ENCODE data around the gene LZTFL1.

Gene LZTFL1

DNA sequence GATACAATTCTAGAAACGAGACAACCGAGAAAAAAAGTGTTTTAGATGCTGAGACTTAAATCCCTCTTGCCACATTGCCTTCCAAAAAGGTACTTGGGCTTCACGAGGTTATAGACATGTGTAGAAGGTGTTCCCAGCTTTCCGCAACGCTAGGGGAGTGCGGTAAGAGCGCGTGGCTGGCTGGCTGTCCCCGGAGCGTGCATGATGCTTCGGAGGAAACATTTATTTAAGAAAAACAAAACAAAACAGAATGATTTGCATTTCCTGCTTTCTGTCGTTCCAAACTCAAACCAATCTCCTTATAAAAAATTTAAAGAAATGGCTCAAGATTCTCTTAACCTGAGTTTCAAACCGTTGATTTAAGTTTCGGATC, 46.4 kb downstream of the LZTFL1 start:
- Histone ChIP-seq H3K27me3 (ENCODE audit: insufficient read depth, low read length) (peaks cover 91% of the 10 kb centered on the region), H3K79me2 (ENCODE audit: control insufficient read depth, insufficient read depth, low read length, unreplicated experiment) (no peaks in the 10 kb centered on the region), H2AFZ (ENCODE audit: low read length, unreplicated experiment) (no peak overlapping the region), H3K4me1 (ENCODE audit: control insufficient read depth, insufficient read depth, low read length, unreplicated experiment) (no peaks in the 10 kb centered on the region), H3K36me3 (ENCODE audit: insufficient read depth, low read length) (no peaks in the 10 kb centered on the region), H3K27ac (ENCODE audit: low read depth, low read length) (no peak overlapping the region), H3K4me3 (ENCODE audit: low read depth, low read length) (peak overlapping the region; percentile 51; the same call in 1 of the 2 replicates)

DNA sequence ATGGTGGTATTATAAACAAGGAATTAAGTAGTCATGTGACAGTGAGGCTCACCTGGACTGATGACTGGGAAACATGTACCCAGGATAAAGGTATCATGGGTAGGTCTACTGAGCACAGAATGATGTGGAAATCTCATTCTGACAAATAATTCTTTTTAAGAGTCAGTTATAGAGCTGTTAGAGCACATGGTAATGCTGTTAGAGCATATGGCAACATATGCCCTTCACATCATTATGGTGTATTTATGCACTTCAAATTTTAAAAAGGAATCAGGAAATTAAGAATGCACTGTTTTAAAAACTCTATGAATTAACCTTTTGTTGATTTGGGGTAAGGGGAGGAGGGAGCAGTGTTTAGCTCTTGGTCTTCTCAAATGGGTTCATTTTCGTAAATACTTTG, 47.3 kb downstream of the LZTFL1 start:
- no peak overlapping the region for H3K27ac ChIP-seq (ENCODE audit: low read depth, low read length)
- peaks cover 99% of the 10 kb centered on the region for H3K27me3 ChIP-seq (ENCODE audit: insufficient read depth, low read length)

DNA sequence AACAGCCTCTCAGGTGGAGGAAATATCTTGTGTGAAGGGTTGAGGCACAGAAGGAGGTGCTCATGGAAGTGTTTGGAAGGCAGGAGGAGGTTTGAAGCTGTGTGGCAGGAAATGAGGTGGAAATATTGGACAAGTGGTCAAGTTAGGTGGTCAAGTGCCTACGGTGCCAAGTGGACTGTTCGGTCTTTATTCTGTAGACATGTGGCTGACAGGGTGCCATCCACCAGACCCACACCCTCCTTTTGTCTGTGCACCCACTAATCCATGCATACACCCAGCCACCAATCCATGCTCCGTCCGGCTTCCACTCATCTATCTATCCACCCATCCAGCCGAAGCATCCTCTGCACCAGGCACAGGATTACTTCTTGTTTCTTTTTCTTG, 47.8 kb downstream of the LZTFL1 start:
- peaks cover 98% of the 10 kb centered on the region for H3K27me3 ChIP-seq (ENCODE audit: insufficient read depth, low read length)

More for the DNA sequence above, 47.3 kb downstream of the LZTFL1 start:
- Histone ChIP-seq H3K36me3 (ENCODE audit: insufficient read depth, low read length) (no peaks in the 10 kb centered on the region), H3K4me1 (ENCODE audit: control insufficient read depth, insufficient read depth, low read length, unreplicated experiment) (no peaks in the 10 kb centered on the region), H3K4me3 (ENCODE audit: low read depth, low read length) (no peak overlapping the region), H3K79me2 (ENCODE audit: control insufficient read depth, insufficient read depth, low read length, unreplicated experiment) (no peaks in the 10 kb centered on the region), H2AFZ (ENCODE audit: low read length, unreplicated experiment) (no peak overlapping the region)

DNA sequence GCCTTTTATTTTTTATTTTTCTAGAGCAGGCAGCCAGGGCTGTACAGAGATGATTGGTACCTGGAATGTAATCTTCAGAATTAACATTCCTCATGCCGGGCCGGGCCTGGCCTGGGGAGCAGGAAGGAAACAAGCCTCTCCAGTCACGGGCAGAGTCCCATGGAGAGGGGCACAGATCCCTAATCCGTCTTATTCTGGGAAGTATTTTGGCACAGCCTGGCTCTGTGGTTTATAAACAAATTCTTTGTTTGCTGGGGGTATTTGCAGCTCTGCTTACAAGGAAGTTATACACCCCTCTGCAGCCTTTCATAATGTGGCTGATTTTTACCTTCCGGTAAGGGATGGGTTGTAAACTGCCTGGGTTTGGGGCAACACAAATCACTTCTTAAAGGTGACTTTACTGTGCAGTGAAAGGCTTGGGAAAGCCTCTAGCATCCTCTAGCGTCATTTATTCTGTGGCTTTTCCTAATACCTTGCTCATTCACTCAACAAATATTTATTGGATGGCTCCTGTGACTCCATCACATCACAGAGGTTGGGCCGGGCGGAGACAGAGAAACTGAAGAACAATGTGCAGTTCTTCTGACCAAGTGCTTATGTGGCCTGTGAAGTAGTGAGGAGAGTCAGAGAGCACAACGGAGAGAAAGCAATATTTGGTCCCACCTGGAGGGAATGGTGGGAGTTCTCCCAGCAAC, 48.3 kb downstream of the LZTFL1 start:
- H3K4me1 ChIP-seq (ENCODE audit: control insufficient read depth, insufficient read depth, low read length, unreplicated experiment), result no peaks in the 10 kb centered on the region
- H3K79me2 ChIP-seq (ENCODE audit: control insufficient read depth, insufficient read depth, low read length, unreplicated experiment), result no peaks in the 10 kb centered on the region
- peaks cover 98% of the 10 kb centered on the region for H3K27me3 ChIP-seq (ENCODE audit: insufficient read depth, low read length)
- no peak overlapping the region for H2AFZ ChIP-seq (ENCODE audit: low read length, unreplicated experiment)
- no peak overlapping the region for H3K4me3 ChIP-seq (ENCODE audit: low read depth, low read length)
- no peak overlapping the region for H3K27ac ChIP-seq (ENCODE audit: low read depth, low read length)
- no peaks in the 10 kb centered on the region for H3K36me3 ChIP-seq (ENCODE audit: insufficient read depth, low read length)

More for the DNA sequence above, 47.8 kb downstream of the LZTFL1 start:
- no peak overlapping the region for H3K27ac ChIP-seq (ENCODE audit: low read depth, low read length)
- H3K36me3 ChIP-seq (ENCODE audit: insufficient read depth, low read length), result no peaks in the 10 kb centered on the region
- H3K4me1 ChIP-seq (ENCODE audit: control insufficient read depth, insufficient read depth, low read length, unreplicated experiment), result no peaks in the 10 kb centered on the region
- no peak overlapping the region for H2AFZ ChIP-seq (ENCODE audit: low read length, unreplicated experiment)
- H3K79me2 ChIP-seq (ENCODE audit: control insufficient read depth, insufficient read depth, low read length, unreplicated experiment), result no peaks in the 10 kb centered on the region
- no peak overlapping the region for H3K4me3 ChIP-seq (ENCODE audit: low read depth, low read length)

DNA sequence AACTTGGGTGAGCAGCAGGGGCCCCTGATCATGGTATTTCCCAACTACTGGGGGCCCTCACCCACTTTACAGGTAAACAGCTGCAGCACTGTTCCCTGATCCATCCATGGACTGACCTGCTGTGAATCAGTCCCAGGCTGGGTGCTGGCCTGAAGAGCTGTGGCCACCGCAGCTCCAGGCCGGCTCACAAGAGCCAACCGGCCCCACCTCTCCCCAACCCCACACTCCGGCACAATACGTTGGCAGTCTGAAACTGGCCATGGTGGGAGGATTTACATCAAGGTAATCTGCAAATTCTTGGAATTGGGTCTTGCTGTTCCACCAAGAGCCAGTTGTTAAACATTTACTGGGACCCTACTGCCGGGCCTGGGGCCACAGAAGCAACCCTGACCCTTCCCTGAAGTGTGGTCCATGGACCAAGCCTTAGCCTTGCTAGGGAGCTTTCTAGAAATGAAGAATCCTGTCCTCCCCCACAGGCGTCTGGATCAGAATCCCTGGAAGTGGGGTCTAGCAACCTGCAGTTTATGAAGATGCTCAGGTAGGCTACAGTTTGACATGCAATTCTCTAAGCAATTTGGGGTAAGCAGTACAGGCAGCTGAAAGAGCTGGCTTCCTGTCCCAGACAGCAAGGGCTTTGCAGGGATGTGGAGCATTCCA, 49.3 kb downstream of the LZTFL1 start:
- no peak overlapping the region for H2AFZ ChIP-seq (ENCODE audit: low read length, unreplicated experiment)
- no peak overlapping the region for H3K27ac ChIP-seq (ENCODE audit: low read depth, low read length)
- H3K27me3 ChIP-seq (ENCODE audit: insufficient read depth, low read length), result peaks cover 98% of the 10 kb centered on the region

DNA sequence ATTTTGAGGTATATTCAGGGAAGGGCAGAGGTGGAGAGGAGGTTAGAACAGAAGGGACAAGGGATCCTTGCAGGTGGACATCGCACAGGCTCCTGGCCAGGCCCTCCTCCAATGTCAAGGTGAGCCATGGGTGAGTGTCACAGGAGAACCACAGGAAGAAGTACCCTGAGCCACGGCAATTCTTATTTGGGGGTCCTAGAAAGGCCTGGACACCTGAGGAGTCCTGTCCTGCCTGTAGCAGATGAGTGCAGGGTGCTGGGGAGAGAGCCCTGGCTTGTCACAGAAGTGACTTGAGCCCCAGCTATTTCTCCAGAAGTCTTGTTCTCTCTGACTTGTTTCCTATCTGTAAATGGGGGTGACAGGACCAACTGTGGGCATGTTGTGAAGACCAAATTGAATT, 49.9 kb downstream of the LZTFL1 start:
- H3K4me1 ChIP-seq (ENCODE audit: control insufficient read depth, insufficient read depth, low read length, unreplicated experiment), result no peaks in the 10 kb centered on the region
- H3K27me3 ChIP-seq (ENCODE audit: insufficient read depth, low read length), result peaks cover 98% of the 10 kb centered on the region
- no peak overlapping the region for H3K4me3 ChIP-seq (ENCODE audit: low read depth, low read length)
- no peaks in the 10 kb centered on the region for H3K36me3 ChIP-seq (ENCODE audit: insufficient read depth, low read length)
- no peak overlapping the region for H3K27ac ChIP-seq (ENCODE audit: low read depth, low read length)
- no peak overlapping the region for H2AFZ ChIP-seq (ENCODE audit: low read length, unreplicated experiment)
- H3K79me2 ChIP-seq (ENCODE audit: control insufficient read depth, insufficient read depth, low read length, unreplicated experiment), result no peaks in the 10 kb centered on the region

More for the DNA sequence above, 49.3 kb downstream of the LZTFL1 start:
- H3K79me2 ChIP-seq (ENCODE audit: control insufficient read depth, insufficient read depth, low read length, unreplicated experiment), result no peaks in the 10 kb centered on the region
- no peaks in the 10 kb centered on the region for H3K4me1 ChIP-seq (ENCODE audit: control insufficient read depth, insufficient read depth, low read length, unreplicated experiment)
- H3K4me3 ChIP-seq (ENCODE audit: low read depth, low read length), result no peak overlapping the region
- no peaks in the 10 kb centered on the region for H3K36me3 ChIP-seq (ENCODE audit: insufficient read depth, low read length)

DNA sequence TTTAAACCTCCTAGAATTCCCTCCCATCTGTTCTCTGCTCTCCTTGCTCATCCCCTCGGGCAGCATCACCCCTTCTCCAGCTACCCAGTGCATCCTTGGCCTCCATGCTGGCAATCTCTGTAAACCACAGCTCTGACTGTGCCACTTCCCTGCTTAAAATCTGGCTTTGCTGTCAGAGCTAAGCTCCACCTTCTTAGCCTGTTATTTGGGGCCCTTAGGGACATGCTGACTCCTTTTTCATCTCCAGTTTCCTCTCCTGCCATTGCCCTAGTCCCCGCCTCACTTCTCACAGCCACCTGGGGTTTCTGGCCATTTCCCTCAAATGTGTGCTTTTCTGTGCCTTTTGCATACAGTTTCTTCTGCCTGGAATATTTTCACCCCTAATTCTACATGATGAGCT, 51.3 kb downstream of the LZTFL1 start:
- Histone ChIP-seq H3K27me3 (ENCODE audit: insufficient read depth, low read length) (peaks cover 91% of the 10 kb centered on the region), H3K27ac (ENCODE audit: low read depth, low read length) (no peak overlapping the region), H3K4me3 (ENCODE audit: low read depth, low read length) (no peak overlapping the region), H2AFZ (ENCODE audit: low read length, unreplicated experiment) (no peak overlapping the region), H3K79me2 (ENCODE audit: control insufficient read depth, insufficient read depth, low read length, unreplicated experiment) (no peaks in the 10 kb centered on the region), H3K4me1 (ENCODE audit: control insufficient read depth, insufficient read depth, low read length, unreplicated experiment) (no peaks in the 10 kb centered on the region), H3K36me3 (ENCODE audit: insufficient read depth, low read length) (no peaks in the 10 kb centered on the region)

DNA sequence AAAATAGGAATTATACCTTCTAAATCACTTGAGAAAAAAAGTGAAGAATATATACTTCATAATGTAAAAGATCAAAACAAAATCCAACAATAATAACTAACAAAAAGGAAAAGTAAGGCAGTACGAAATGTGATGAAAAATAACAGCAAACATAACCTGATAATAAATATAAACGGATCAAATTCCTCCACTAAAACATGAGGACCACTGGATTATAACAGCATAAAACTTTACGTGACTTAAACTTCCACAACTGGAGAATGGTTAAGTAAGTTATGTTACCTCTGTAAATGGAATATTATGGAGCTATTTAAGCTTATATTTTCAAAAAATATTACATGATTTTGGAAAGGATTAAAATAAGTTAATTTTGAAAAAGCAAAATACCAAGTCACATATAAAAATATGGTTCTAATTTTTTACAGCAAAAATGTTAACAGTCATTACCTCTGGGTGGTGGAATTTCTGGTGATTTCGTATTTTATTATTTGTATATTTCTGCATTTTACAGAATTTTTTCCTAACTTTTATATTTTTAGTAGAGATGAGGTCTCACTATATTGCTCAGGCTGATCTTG, 52.6 kb downstream of the LZTFL1 start:
- H3K27ac ChIP-seq (ENCODE audit: low read depth, low read length), result no peak overlapping the region
- H3K36me3 ChIP-seq (ENCODE audit: insufficient read depth, low read length), result no peaks in the 10 kb centered on the region
- no peak overlapping the region for H3K4me3 ChIP-seq (ENCODE audit: low read depth, low read length)
- H2AFZ ChIP-seq (ENCODE audit: low read length, unreplicated experiment), result no peak overlapping the region
- peaks cover 87% of the 10 kb centered on the region for H3K27me3 ChIP-seq (ENCODE audit: insufficient read depth, low read length)
- H3K79me2 ChIP-seq (ENCODE audit: control insufficient read depth, insufficient read depth, low read length, unreplicated experiment), result no peaks in the 10 kb centered on the region
- no peaks in the 10 kb centered on the region for H3K4me1 ChIP-seq (ENCODE audit: control insufficient read depth, insufficient read depth, low read length, unreplicated experiment)

DNA sequence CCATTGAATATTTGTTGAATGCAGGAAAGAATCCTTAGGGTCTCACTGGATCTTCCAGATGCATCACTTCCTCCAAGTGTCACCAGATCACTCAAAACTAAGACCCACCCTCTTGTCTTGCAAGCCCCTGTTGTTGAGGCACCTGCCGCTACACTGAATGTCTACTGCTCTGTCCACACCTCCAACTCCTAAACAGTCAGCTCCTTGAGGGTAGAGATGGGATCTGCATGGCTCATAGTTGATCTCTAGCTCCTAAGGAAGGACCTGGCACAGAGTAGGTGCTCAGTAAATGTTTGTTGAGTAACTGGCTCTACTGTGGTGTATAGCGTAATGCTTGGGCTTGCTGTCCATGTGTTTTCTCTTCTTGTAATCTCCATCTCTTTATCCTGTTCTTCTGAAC, 54.4 kb downstream of the LZTFL1 start:
- no peak overlapping the region for H2AFZ ChIP-seq (ENCODE audit: low read length, unreplicated experiment)
- no peaks in the 10 kb centered on the region for H3K4me1 ChIP-seq (ENCODE audit: control insufficient read depth, insufficient read depth, low read length, unreplicated experiment)
- H3K27ac ChIP-seq (ENCODE audit: low read depth, low read length), result no peak overlapping the region
- no peaks in the 10 kb centered on the region for H3K79me2 ChIP-seq (ENCODE audit: control insufficient read depth, insufficient read depth, low read length, unreplicated experiment)
- no peaks in the 10 kb centered on the region for H3K36me3 ChIP-seq (ENCODE audit: insufficient read depth, low read length)
- H3K4me3 ChIP-seq (ENCODE audit: low read depth, low read length), result no peak overlapping the region
- peaks cover 87% of the 10 kb centered on the region for H3K27me3 ChIP-seq (ENCODE audit: insufficient read depth, low read length)

DNA sequence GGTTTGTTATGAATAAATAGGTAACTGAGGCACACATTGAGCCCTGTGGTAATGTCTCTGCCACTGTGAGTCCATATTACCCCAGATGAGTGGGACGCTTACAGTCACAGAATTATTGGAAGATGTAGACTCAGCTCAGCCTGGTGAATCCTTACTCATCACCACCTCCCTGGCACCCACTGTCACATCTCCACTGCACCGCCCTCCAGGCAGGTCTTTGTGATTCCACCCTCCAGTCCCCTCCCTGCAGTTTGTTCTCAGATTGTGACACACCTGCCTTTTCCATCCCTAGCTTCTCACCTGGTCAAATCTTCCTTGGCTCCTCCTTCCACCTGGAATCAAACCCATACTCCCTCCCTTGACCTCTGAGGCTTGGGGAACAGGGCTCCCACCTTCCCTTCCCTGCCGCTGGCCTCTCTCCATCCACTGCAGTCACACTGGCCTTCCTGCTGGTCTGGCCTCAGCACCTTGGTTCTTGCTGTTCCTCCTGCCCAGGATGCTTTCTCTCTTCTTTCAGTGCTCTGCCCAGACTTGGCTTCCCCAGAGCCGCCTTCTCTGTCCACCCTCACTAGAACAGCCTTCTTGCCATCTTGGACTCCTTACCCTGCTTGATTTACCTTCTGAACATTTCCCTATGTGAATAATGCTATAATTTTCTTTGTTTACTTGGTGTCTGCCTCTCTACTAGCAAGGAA, 55.0 kb downstream of the LZTFL1 start:
- Histone ChIP-seq H2AFZ (ENCODE audit: low read length, unreplicated experiment) (no peak overlapping the region), H3K4me1 (ENCODE audit: control insufficient read depth, insufficient read depth, low read length, unreplicated experiment) (no peaks in the 10 kb centered on the region), H3K36me3 (ENCODE audit: insufficient read depth, low read length) (no peaks in the 10 kb centered on the region), H3K27me3 (ENCODE audit: insufficient read depth, low read length) (peaks cover 87% of the 10 kb centered on the region), H3K79me2 (ENCODE audit: control insufficient read depth, insufficient read depth, low read length, unreplicated experiment) (no peaks in the 10 kb centered on the region), H3K4me3 (ENCODE audit: low read depth, low read length) (no peak overlapping the region), H3K27ac (ENCODE audit: low read depth, low read length) (no peak overlapping the region)

All from ACC112 (cell line).